ENCODE results near the gene NCKAP5. TPM values are rescaled to one million over a fixed set of nuclear protein-coding genes. Genes with fewer than 3 reads are reported as not detected.

NCKAP5 gene
- total and polyA plus RNA-seq, 9 of the 15 experiments (the other 6 are each of a cell fraction or from before 2014, with no cell fraction given) = not detected

- ATAC-seq (no peak), DNase-seq (ENCODE audit: extremely low read depth in 1 of 4, low spot score in 3 of 4) (no peak), FAIRE-seq (no peak)
- Histone ChIP-seq H3K4me3 (no peak overlapping the region), H3K9ac (ENCODE audit: insufficient read depth in 1 of 2, low read depth in 2 of 2, low read length in 2 of 2) (no peak overlapping the region), H3K9me1 (ENCODE audit: control insufficient read depth, insufficient read depth, low read length) (no peaks in the 10 kb centered on the region), H3K79me2 (ENCODE audit: control insufficient read depth, insufficient read depth, low read length) (no peaks in the 10 kb centered on the region), H3K9me3 (replicated peaks; ENCODE audit: control insufficient read depth, insufficient read depth, low read depth, low read length) (no peaks in the 10 kb centered on the region), H4K20me1 (replicated peaks; ENCODE audit: control insufficient read depth, insufficient read depth, low read length) (no peaks in the 10 kb centered on the region), H3K4me2 (ENCODE audit: insufficient read depth, low read length) (no peak overlapping the region), H3K27ac (ENCODE audit: extremely low read depth, low read depth, low read length) (no peak overlapping the region), H3K27me3 (ENCODE audit: control insufficient read depth in 2 of 2, insufficient read depth in 2 of 2, low read length in 2 of 2) (no peaks in the 10 kb centered on the region), H3K36me3 (ENCODE audit: control insufficient read depth, insufficient read depth, low read length) (no peaks in the 10 kb centered on the region), H3K4me1 (replicated peaks in 1 of 2; ENCODE audit: control insufficient read depth in 2 of 2, insufficient read depth in 2 of 2, low read length in 2 of 2) (no peaks in the 10 kb centered on the region), H2AFZ (ENCODE audit: low read depth, low read length) (no peak overlapping the region)
- POLR2A ChIA-PET = no interaction called here
- CTCF ChIA-PET (ENCODE audit: low intra/inter-chr PET ratio) = no interaction called here
- TF ChIP-seq BCL6 (CRISPR knock-in tag; IDR thresholded peaks at IDR 0.05) (no peak), HLTF (IDR thresholded peaks at IDR 0.05) (no peak), ZFP91 (CRISPR knock-in tag; IDR thresholded peaks at IDR 0.05) (no peak), GMEB1 (CRISPR knock-in tag; IDR thresholded peaks at IDR 0.05) (no peak), MAFK (IDR thresholded peaks at IDR 0.05; ENCODE audit: low read length) (no peak), E2F4 (CRISPR knock-in tag; IDR thresholded peaks at IDR 0.05; ENCODE audit: low read depth) (no peak), TBL1XR1 (IDR thresholded peaks at IDR 0.05; ENCODE audit: low read length in 2 of 2) (no peak), MEF2D (tag; conservative IDR thresholded peaks at IDR 0.05; ENCODE audit: low read depth) (no peak)
- no TSS peak for BruUV-seq (replicated peaks)
- intact Hi-C loops (cut with micrococcal nuclease) = no loop called here
- in situ Hi-C loops (cut with MboI) = no loop called here
- 1% methylated on average over 5 of the region's 5 CpGs for WGBS (ENCODE audit: insufficient coverage, low coverage, missing lambda C conversion rate)
These were observed 373.4 kb downstream of the NCKAP5 start for GRCh38 chr2:133194777-133195335.

Data from K562 (cell line).